Measurements from ENCODE around the gene PIGP.
"Not testable (repeated sequence)": the region's sequence is repeated elsewhere in the genome, so short reads cannot be mapped to it uniquely, and the experiment has no call there.

Gene PIGP

DNA sequence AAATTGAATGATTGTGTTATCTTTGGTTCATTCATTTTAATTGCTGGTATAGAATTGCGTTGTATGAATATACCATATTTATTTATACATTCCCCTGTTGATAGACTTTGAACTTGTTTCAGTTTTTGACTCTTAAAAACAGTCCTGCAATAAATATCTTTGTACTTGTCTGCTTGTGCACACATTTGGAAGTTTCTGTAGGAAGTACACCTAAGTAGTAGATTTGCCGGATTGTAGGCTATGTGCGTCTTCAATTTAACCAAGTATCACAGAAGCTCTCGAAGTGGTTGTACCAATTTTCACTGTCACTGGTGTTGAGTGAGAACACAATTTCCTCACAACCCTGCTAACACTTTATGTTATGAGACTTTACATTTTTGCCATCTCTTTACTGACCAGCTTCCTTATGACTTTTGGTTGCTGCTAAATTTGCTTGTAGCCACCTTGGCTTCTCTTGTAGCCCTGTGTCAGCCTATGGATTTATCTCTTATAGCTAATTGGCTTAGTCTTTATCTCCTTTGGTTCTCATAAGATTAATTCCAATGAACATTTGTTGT is 2.4 kb upstream of the PIGP start:
- DNase-seq: no peak

DNA sequence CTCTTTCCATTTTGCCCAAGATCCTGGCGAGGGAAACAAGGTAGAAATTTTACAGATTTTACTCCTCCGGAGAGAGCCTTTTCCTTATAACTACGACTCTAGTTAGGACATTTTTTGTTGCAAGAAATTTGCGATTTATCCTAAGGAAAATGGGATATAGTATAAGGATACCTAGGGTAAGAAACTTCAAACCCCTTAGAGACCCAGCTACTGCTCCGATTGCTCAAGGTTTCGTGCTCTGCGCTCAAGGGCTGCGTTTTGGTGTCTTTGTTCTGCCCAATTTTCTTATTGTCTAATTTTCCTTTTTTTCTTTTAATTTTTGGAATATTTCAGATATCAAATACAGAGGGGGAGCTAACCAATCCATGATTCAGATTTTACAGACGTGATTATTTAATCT is 1.7 kb upstream of the PIGP start:
- DNase-seq: no peak

DNA sequence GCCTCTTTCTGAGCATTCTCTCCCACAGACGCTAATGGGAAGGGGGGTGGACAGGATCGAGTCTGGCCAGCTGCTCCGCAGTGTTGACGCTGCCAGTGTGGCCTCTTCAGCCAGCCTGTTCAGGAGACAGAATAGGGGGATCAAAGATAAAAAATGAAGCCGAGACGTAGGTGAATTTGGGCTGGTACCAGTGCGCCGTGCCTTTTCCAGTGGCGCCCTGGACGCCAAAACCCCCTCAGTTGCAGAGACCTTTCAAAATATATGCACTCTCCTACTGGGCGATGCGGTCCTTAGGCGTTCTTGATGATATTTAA is 1.3 kb upstream of the PIGP start:
- no peak for DNase-seq

- peak; percentile 86 for DNase-seq
These were observed 736 bp upstream of the PIGP start for GRCh38 chr21:37073417-37074196.

- DNase-seq: peak; percentile 85
These were observed 440 bp downstream of the PIGP start for GRCh38 chr21:37072274-37072987.

- DNase-seq: no peak
These were observed 1.2 kb downstream of the PIGP start for GRCh38 chr21:37071561-37072273.

DNA sequence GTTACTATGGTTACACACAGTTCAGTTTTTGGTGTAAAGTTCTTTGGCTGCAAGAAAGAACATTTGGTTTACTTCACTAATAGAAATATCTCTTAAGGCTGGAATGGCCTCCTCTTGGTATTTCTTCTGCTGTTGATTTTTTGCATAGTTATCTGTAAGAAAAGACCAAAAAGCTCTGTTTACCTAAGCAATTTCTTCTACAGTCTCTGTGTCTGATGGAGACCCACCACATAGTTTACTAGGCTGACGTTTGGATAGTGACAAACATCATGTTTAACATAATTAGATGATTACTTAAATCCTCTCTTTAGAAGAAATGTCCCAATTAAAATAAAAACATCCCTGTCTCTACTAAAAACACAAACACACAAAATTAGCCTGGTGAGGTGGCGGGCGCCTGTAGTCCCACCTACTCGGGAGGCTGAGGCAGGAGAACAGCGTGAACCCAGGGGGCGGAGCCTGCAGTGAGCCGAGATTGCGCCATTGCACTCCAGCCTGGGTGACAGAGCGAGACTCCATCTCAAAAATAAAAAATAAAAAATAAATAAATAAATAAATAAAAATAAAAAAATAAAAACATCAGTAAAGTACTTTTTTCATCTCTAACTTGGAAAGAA is 7.2 kb downstream of the PIGP start:
- no peak for DNase-seq

DNA sequence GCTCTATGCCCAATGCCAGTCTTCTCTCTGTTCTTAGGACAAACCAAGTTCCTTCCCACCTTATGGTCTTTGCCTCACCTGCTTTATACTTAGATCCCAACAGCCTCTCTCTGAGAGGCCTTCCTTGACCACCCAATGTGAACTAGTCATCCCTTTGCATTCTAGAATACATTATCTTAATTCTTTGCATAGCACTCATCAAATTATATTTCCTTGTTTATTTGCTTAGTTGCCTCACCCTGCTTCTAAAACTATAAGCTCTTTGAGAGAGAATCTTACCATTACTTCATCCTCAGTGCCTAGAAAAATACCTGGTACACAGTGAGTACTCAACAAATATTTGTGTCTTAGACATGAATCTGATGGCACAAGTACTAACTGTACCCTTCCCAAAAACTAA is 8.0 kb downstream of the PIGP start:
- DNase-seq: no peak

DNA sequence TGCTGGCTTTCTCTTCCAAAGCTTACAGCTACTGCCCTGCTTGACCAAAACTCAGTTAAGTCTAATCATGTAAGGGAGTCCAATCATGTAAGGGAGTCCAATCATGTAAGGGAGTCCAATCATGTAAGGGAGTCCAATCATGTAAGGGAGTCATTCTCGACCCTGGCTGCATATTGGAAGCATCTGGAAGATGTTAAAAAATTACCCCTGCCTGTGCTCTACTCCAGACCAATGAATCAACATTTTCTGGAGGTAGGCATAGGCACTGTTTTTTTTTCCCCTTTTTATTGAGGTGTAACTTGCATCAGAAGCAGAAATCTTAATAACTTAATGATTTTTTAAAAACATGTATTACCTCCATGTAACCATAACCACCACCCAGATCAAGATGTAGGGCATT is 9.4 kb downstream of the PIGP start:
- no peak for DNase-seq

DNA sequence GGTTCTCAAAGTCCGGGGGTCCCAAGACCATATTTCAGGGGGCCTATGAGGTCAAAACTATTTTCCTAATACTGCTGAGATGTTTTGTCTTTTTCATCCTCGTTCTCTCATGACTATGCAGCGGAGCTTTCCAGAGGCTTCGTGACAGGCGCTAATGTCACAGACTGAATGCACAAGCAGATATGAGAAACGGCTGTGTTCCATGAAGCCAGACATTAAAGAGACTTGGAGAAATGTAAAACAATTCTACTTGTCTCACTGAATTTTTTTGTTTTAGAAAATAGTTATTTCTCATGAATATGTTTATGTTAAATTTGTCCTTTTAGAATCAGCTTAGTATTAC is 10.3 kb downstream of the PIGP start:
- no peak for DNase-seq

- no peak for DNase-seq
These were observed 10.8 kb downstream of the PIGP start for GRCh38 chr21:37061926-37062592.

GRCh38 chr21:37060296-37060695 is 12.6 kb downstream of the PIGP start:
- no peak for DNase-seq

DNA sequence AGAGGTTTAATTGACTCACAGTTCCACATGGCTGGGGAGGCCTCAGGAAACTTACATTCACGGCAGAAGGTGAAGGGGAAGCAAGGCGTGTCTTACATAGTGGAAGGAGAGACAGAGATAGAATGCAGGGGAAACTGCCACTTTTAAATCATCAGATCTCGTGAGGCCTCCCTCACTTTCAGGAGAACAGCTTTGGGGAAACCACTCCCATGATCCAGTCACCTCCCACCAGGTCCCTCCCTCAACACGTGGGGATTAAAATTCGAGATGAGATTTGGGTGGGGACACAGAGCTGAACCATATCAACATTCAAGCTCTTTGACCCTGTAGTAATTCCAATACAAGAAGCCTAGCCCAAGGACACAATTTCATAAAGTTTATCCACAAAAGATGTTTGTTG is 13.7 kb downstream of the PIGP start:
- DNase-seq: no peak

- no peak for DNase-seq
These were observed 14.6 kb downstream of the PIGP start for GRCh38 chr21:37058261-37058660.

DNA sequence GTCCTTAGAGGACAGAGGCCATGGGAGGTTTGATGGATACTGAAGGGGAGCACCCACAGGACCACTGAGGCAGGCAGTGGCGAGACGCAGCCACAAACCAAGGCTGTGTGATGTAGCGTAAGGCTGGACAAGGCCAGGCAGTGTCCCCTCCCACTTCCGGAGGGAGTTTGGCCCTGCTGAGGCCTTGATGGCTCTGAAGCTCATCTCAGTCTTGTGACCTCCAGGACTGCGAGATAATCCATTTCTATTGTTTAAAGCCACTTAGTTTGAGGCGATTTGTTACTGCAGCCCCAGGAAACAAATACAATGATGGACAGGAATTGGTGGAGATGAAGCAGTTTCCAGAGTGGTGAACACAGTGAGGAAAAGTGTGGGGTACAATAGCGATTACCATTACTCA is 15.3 kb downstream of the PIGP start:
- no peak for DNase-seq

DNA sequence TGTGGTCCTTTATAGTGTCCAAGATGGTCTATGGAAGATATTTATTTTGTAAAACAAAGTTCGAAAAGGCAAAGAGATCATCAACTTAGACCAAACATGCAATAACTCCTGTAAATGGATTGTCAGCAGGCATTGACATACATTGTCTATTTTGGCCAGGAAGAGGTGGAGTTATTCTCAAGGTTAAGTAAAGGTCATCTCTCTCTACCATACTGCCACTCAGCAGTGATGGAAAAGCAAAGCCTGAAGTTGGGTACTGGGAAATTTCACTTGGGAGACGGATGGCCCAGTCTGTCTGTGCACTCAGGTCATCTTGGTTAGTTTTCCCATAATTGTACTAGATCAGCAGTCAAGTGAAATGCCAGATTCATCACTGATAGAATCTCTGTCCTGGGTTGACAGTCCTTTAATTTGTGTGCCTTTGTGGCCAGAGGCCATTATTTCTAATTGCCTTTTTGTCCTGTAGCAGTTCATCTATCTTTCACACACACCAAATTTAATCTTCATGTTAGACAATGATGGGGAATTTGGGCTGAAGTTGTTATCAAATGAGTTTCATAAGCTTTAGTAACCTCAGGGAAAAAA is 17.5 kb downstream of the PIGP start:
- DNase-seq: no peak

GRCh38 chr21:37049741-37050140 is 23.1 kb downstream of the PIGP start:
- DNase-seq: not testable (repeated sequence)

DNA sequence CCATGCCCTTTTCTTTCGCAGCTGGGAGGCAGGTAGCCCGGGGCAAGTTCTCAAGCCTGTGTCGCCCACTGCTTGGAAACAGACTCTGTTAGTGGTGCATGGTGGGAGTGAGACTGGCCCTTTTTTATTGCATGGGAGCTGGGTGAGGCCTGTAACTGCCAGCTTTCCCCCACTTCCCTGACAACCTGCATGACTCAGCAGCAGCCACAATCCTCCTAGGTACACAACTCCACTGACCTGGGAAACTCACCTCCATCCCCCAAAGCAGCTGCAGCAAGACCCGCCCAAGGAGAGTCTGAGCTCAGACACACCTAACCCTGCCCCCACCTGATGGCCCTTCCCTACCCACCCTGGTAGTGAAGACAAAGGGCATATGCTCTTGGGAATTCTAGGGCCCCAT is 25.8 kb downstream of the PIGP start:
- no peak for DNase-seq

GRCh38 chr21:37045556-37045955 is 27.3 kb downstream of the PIGP start:
- no peak for DNase-seq

- no peak for DNase-seq
These were observed 27.7 kb downstream of the PIGP start for GRCh38 chr21:37045149-37045548.

DNA sequence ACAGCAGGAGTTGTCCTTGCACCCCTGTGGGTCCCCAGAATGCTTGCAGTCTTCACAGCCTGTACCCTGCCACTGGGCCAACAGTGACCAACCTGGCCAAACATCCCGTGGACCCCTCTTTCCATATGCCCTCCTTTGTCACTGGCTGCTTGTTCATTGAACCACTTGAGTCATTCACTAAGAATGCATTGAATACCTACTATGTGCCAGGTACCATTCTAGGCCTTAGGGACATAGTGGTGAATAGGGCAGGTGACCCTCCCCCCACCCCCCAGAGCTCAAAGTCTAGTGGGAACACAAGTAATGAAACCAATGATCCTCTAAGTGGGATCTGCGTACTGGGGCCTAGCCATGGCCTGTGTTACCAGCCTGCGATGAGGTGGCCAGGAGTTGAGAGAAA is 28.2 kb downstream of the PIGP start:
- DNase-seq: no peak

DNA sequence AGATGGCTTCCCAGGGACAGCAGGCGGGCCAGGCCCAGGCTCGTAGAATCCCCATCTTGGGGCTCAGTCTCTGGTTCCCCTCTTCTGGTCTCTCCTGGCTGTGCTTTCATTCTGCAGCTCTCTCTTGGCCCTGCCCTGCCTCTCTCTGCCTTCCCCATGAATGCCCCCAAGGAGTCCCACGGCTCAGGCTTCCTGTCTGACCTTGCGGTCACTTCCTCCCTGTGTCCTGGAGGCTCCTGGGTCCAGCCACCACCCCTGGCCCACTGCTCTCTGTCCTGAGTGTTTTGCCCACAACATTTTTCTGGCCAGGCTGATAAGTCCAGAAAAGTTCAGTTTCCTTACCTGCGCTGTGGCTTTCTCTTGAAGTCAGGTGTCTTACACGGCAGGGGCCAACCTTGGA is 29.1 kb downstream of the PIGP start:
- DNase-seq: no peak

Data from CD4-positive, alpha-beta T cell treated with Interleukin-15 for 1 hour (primary cell).